ACC112 (cell line): ENCODE results near the gene LRRC8D.

Source experiments
- H2AFZ ChIP-seq: fragments of 200-600 bp; sonication (generic); one replicate; pipeline ENCODE4 v1.6.0; 2017; ENCODE audit warnings: antibody characterized with exemption, low read length; ENCODE audit not compliant: unreplicated experiment
- H3K27ac ChIP-seq: fragments of 200-600 bp; sonication (generic); 2 replicates; pipeline ENCODE4 v1.5.1; 2014; ENCODE audit warnings: low read depth, mild to moderate bottlenecking, antibody characterized with exemption, low read length, moderate library complexity
- H3K27me3 ChIP-seq: fragments of 200-600 bp; sonication (generic); 2 replicates; pipeline ENCODE4 v1.6.1; 2014; ENCODE audit warnings: mild to moderate bottlenecking, antibody characterized with exemption, low read length, moderate library complexity, mixed read lengths; ENCODE audit not compliant: insufficient read depth
- H3K36me3 ChIP-seq: fragments of 200-600 bp; sonication (generic); 2 replicates; pipeline ENCODE4 v1.6.1; 2016; ENCODE audit warnings: mild to moderate bottlenecking, antibody characterized with exemption, low read length, moderate library complexity, mixed read lengths; ENCODE audit not compliant: insufficient read depth
- H3K4me1 ChIP-seq: fragments of 200-600 bp; sonication (generic); one replicate; pipeline ENCODE4 v1.6.1; 2016; ENCODE audit warnings: low read length, mixed read lengths; ENCODE audit not compliant: insufficient read depth, unreplicated experiment, control insufficient read depth
- H3K4me3 ChIP-seq: fragments of 200-600 bp; sonication (generic); 2 replicates; pipeline ENCODE4 v1.5.1; 2014; ENCODE audit warnings: mild to moderate bottlenecking, low read depth, low read length
- H3K79me2 ChIP-seq: fragments of 200-600 bp; sonication (generic); one replicate; pipeline ENCODE4 v1.6.0; 2016; ENCODE audit warnings: low read length; ENCODE audit not compliant: control insufficient read depth, unreplicated experiment, insufficient read depth

The LRRC8D gene

GRCh38 chr1:89871768-89872473 is 51.1 kb downstream of the LRRC8D start:
- H3K79me2 ChIP-seq: peaks cover 28% of the 10 kb centered on the region
- H3K27ac ChIP-seq: no peak overlapping the region
- H2AFZ ChIP-seq: no peak overlapping the region
- no peaks in the 10 kb centered on the region; the same call in 1 of the 2 replicates for H3K36me3 ChIP-seq
- peaks cover 19% of the 10 kb centered on the region for H3K4me1 ChIP-seq
- no peak overlapping the region for H3K4me3 ChIP-seq
- no peaks in the 10 kb centered on the region for H3K27me3 ChIP-seq

- no peak overlapping the region for H3K4me3 ChIP-seq
- peaks cover 19% of the 10 kb centered on the region for H3K4me1 ChIP-seq
- H3K27me3 ChIP-seq: no peaks in the 10 kb centered on the region
- peaks cover 29% of the 10 kb centered on the region for H3K79me2 ChIP-seq
- H2AFZ ChIP-seq: no peak overlapping the region
- H3K36me3 ChIP-seq: no peaks in the 10 kb centered on the region; the same call in 1 of the 2 replicates
- no peak overlapping the region for H3K27ac ChIP-seq
Measured at GRCh38 chr1:89872567-89872966, 51.7 kb downstream of the LRRC8D start.

- peaks cover 31% of the 10 kb centered on the region for H3K79me2 ChIP-seq
- H3K4me1 ChIP-seq: peaks cover 19% of the 10 kb centered on the region
- H3K27me3 ChIP-seq: no peaks in the 10 kb centered on the region
- H3K27ac ChIP-seq: peak overlapping the region; percentile 61
- no peak overlapping the region for H2AFZ ChIP-seq
- peaks cover 2% of the 10 kb centered on the region; the same call in 1 of the 2 replicates for H3K36me3 ChIP-seq
- no peak overlapping the region for H3K4me3 ChIP-seq
Measured at GRCh38 chr1:89873288-89873687, 52.5 kb downstream of the LRRC8D start.

- no peak overlapping the region for H2AFZ ChIP-seq
- H3K4me3 ChIP-seq: no peak overlapping the region
- H3K27me3 ChIP-seq: no peaks in the 10 kb centered on the region
- H3K4me1 ChIP-seq: peaks cover 19% of the 10 kb centered on the region
- peaks cover 3% of the 10 kb centered on the region; the same call in 1 of the 2 replicates for H3K36me3 ChIP-seq
- H3K79me2 ChIP-seq: peaks cover 31% of the 10 kb centered on the region
- peak overlapping the region; percentile 61 for H3K27ac ChIP-seq
Measured at GRCh38 chr1:89873770-89874169, 52.9 kb downstream of the LRRC8D start.

- Histone ChIP-seq H3K4me3 (no peak overlapping the region), H3K36me3 (peaks cover 10% of the 10 kb centered on the region), H3K27me3 (no peaks in the 10 kb centered on the region), H3K27ac (no peak overlapping the region), H2AFZ (no peak overlapping the region), H3K79me2 (peaks cover 34% of the 10 kb centered on the region), H3K4me1 (peaks cover 13% of the 10 kb centered on the region)
Measured at GRCh38 chr1:89876463-89876862, 55.6 kb downstream of the LRRC8D start.

GRCh38 chr1:89877756-89878155 is 56.9 kb downstream of the LRRC8D start:
- Histone ChIP-seq H3K79me2 (peaks cover 27% of the 10 kb centered on the region), H3K36me3 (peaks cover 22% of the 10 kb centered on the region)

GRCh38 chr1:89878256-89878655 is 57.4 kb downstream of the LRRC8D start:
- Histone ChIP-seq H3K27me3 (no peaks in the 10 kb centered on the region), H3K4me3 (no peak overlapping the region), H3K79me2 (peaks cover 30% of the 10 kb centered on the region), H3K36me3 (peaks cover 22% of the 10 kb centered on the region), H3K27ac (no peak overlapping the region), H3K4me1 (peaks cover 10% of the 10 kb centered on the region), H2AFZ (no peak overlapping the region)

More at GRCh38 chr1:89877756-89878155, 56.9 kb downstream of the LRRC8D start:
- Histone ChIP-seq H3K4me3 (no peak overlapping the region), H3K4me1 (peaks cover 13% of the 10 kb centered on the region), H3K27ac (no peak overlapping the region), H3K27me3 (no peaks in the 10 kb centered on the region), H2AFZ (no peak overlapping the region)

GRCh38 chr1:89880679-89881078 is 59.8 kb downstream of the LRRC8D start:
- no peaks in the 10 kb centered on the region for H3K27me3 ChIP-seq
- H3K36me3 ChIP-seq: peaks cover 22% of the 10 kb centered on the region
- no peak overlapping the region for H3K27ac ChIP-seq
- no peak overlapping the region for H3K4me3 ChIP-seq
- H3K79me2 ChIP-seq: peaks cover 24% of the 10 kb centered on the region
- H2AFZ ChIP-seq: no peak overlapping the region
- H3K4me1 ChIP-seq: peaks cover 25% of the 10 kb centered on the region

GRCh38 chr1:89881415-89882058 is 60.7 kb downstream of the LRRC8D start:
- H2AFZ ChIP-seq: no peak overlapping the region
- H3K4me1 ChIP-seq: peaks cover 34% of the 10 kb centered on the region
- H3K36me3 ChIP-seq: peaks cover 22% of the 10 kb centered on the region
- H3K79me2 ChIP-seq: peaks cover 31% of the 10 kb centered on the region
- no peak overlapping the region for H3K4me3 ChIP-seq
- no peak overlapping the region for H3K27ac ChIP-seq
- H3K27me3 ChIP-seq: no peaks in the 10 kb centered on the region

GRCh38 chr1:89882348-89883029 is 61.7 kb downstream of the LRRC8D start:
- peaks cover 22% of the 10 kb centered on the region for H3K36me3 ChIP-seq
- H2AFZ ChIP-seq: no peak overlapping the region
- no peaks in the 10 kb centered on the region for H3K27me3 ChIP-seq
- H3K27ac ChIP-seq: no peak overlapping the region
- peaks cover 43% of the 10 kb centered on the region for H3K4me1 ChIP-seq
- no peak overlapping the region for H3K4me3 ChIP-seq
- peaks cover 31% of the 10 kb centered on the region for H3K79me2 ChIP-seq
